CD4-positive, alpha-beta T cell (primary cell): ENCODE results near the gene TSC22D3. TPM values are rescaled to one million over a fixed set of nuclear protein-coding genes. Genes with fewer than 3 reads are reported as not detected.

Experiments used
- ATAC-seq: fragments of 200-7000 bp; cut with Tn5 transposase; one replicate; pipeline ENCODE4 v1.10.0; 2022; ENCODE audit warnings: mild to moderate bottlenecking; ENCODE audit not compliant: poor library complexity
- CTCF ChIA-PET: fragments of 350-600 bp; sonication (Branson Sonifier 250); formaldehyde crosslinking; loops from one replicate; lab custom pipeline; 2021; ENCODE audit warnings: antibody characterized with exemption, inconsistent platforms; lab: Charles Lee
- POLR2A ChIA-PET: fragments of 350-600 bp; sonication (Branson Sonifier 250); formaldehyde crosslinking; loops from one replicate; lab custom pipeline; 2021; ENCODE audit warnings: antibody characterized with exemption, inconsistent platforms; lab: Charles Lee
- DNase-seq, 14 experiments: peaks; one replicate each; pipeline ENCODE4 v3.0.0-alpha.2; 2013 to 2020; ENCODE audit warnings: mixed read lengths in 2 of 14
- H3K27ac ChIP-seq, 2 donors: one replicate each; pipeline versions ENCODE4 v1.5.1 to v1.7.0; 2013; ENCODE audit warnings: low read length in 2 of 2, low read depth in 1 of 2, mild to moderate bottlenecking in 1 of 2
- H3K27me3 ChIP-seq, 2 experiments: 1 replicate in 1 of 2; 2 replicates in 1 of 2; pipeline versions ENCODE4 v1.6.1 to v1.7.0; 2013; ENCODE audit warnings: low read length in 2 of 2, control low read depth in 1 of 2, mild to moderate bottlenecking in 1 of 2, moderate library complexity in 1 of 2; ENCODE audit not compliant: insufficient read depth in 2 of 2, control insufficient read depth in 1 of 2
- H3K36me3 ChIP-seq: one replicate; pipeline ENCODE4 v1.6.1; 2013; ENCODE audit warnings: low read length, control low read depth; ENCODE audit not compliant: insufficient read depth
- H3K4me1 ChIP-seq: one replicate; pipeline ENCODE4 v1.6.1; 2013; ENCODE audit warnings: low read length, control low read depth; ENCODE audit not compliant: insufficient read depth
- H3K4me3 ChIP-seq: one replicate; pipeline ENCODE4 v1.5.1; 2013; ENCODE audit warnings: mild to moderate bottlenecking, low read length, moderate library complexity
- H3K9me3 ChIP-seq, 2 experiments: 1 replicate in 1 of 2; 2 replicates in 1 of 2; pipeline versions ENCODE4 v1.6.1 to v1.7.0; 2013; ENCODE audit warnings: low read length in 2 of 2, mild to moderate bottlenecking in 2 of 2, control low read depth in 1 of 2, moderate library complexity in 1 of 2; ENCODE audit not compliant: control insufficient read depth in 1 of 2, insufficient read depth in 1 of 2
- H3K27ac Mint-ChIP-seq: one replicate; pipeline ENCODE4 v1.8.0; 2020; ENCODE audit warnings: mixed read lengths
- H3K27me3 Mint-ChIP-seq: one replicate; pipeline ENCODE4 v1.8.0; 2021; ENCODE audit warnings: mixed read lengths
- H3K36me3 Mint-ChIP-seq: one replicate; pipeline ENCODE4 v1.8.0; 2021; ENCODE audit warnings: low read depth, mixed read lengths
- H3K4me1 Mint-ChIP-seq: one replicate; pipeline ENCODE4 v1.8.0; 2021; ENCODE audit warnings: low read depth, mixed read lengths
- H3K4me3 Mint-ChIP-seq: one replicate; pipeline ENCODE4 v1.8.0; 2020; ENCODE audit warnings: mild to moderate bottlenecking, mixed read lengths
- H3K9me3 Mint-ChIP-seq: one replicate; pipeline ENCODE4 v1.8.0; 2020; ENCODE audit warnings: mixed read lengths
- intact Hi-C, 2 experiments: fragments of 100-400 bp; cut with DNase I in 1 of 2; cut with micrococcal nuclease in 1 of 2; formaldehyde crosslinking; loops; one replicate each; pipeline versions ENCODE4 v1.15.1 to v1.9.0; 2023 to 2025; cut with DNase I, micrococcal nuclease
- total RNA-seq, 174 experiments: library from RNA in 2 of 174; stranded (reverse) in 2 of 174; gene quantifications; one replicate each; pipeline ENCODE4 v1.2.3 and lab custom pipeline; 2021 to 2026
- TF ChIP-seq, protein P1 (sequence below): fragments of 200-600 bp; IDR thresholded peaks from one replicate; pipeline ENCODE4 v1.8.0; 2022; ENCODE audit warnings: antibody characterized with exemption, mild to moderate bottlenecking

TSC22D3 gene
- total RNA-seq, 2 experiments from 2014 or later, result 3,132 to 3,144 TPM

DNA sequence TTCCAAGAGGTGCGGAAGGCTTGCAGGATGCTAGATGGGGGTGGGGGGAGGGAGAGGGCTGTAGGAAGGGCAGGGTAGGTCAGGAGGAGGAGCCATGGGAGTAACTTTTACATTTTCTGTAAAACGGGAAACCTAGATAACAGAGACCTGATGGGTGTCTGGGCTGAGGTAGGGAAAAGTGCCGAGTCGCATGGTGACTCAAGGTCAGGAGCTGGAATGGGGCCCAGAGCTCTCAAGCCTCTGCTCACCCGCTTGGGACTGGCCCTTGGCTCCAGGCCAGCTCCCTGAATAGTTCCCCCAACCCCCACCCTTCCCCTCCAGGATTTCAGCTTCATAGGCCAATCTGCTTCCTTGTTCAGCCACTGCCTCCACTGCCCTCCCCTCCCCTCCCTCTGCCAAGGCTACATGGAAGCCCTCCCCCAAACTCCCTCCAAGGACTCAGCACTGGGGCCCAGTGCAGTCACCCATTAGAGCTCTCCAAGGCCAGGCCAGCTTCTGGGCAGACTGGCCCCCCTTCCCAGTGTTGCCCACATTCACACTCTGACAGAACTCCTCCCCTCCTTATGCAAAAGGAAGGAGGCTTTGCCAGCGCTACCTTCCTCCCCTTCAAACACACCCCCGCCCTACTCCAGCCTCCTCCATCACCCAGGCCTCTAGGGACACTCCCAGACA, 43.6 kb downstream of the TSC22D3 start:
- Histone ChIP-seq H3K9me3 (no peaks in the 10 kb centered on the region), H3K27me3 (no peaks in the 10 kb centered on the region), H3K4me1 (peaks cover 4% of the 10 kb centered on the region), H3K27ac (no peak overlapping the region), H3K36me3 (no peaks in the 10 kb centered on the region), H3K4me3 (no peak overlapping the region)
- no peaks in the 10 kb centered on the region for H3K4me1 Mint-ChIP-seq
- no peak overlapping the region for H3K27ac Mint-ChIP-seq
- TF ChIP-seq, protein P1, sequence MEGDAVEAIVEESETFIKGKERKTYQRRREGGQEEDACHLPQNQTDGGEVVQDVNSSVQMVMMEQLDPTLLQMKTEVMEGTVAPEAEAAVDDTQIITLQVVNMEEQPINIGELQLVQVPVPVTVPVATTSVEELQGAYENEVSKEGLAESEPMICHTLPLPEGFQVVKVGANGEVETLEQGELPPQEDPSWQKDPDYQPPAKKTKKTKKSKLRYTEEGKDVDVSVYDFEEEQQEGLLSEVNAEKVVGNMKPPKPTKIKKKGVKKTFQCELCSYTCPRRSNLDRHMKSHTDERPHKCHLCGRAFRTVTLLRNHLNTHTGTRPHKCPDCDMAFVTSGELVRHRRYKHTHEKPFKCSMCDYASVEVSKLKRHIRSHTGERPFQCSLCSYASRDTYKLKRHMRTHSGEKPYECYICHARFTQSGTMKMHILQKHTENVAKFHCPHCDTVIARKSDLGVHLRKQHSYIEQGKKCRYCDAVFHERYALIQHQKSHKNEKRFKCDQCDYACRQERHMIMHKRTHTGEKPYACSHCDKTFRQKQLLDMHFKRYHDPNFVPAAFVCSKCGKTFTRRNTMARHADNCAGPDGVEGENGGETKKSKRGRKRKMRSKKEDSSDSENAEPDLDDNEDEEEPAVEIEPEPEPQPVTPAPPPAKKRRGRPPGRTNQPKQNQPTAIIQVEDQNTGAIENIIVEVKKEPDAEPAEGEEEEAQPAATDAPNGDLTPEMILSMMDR, result no peak
- no peaks in the 10 kb centered on the region for H3K27me3 Mint-ChIP-seq
- DNase-seq (peak in 2 of 14 experiments; percentile 20 to 37), ATAC-seq (no peak)
- no peaks in the 10 kb centered on the region for H3K9me3 Mint-ChIP-seq
- H3K36me3 Mint-ChIP-seq, result no peaks in the 10 kb centered on the region
- ChIA-PET POLR2A (no interaction called here), CTCF (no interaction called here)
- intact Hi-C loops, result no loop called here
- H3K4me3 Mint-ChIP-seq, result no peak overlapping the region

- Mint-ChIP-seq H3K27ac (no peak overlapping the region), H3K36me3 (no peaks in the 10 kb centered on the region), H3K4me1 (no peaks in the 10 kb centered on the region), H3K4me3 (no peak overlapping the region), H3K9me3 (no peaks in the 10 kb centered on the region), H3K27me3 (no peaks in the 10 kb centered on the region)
- no peak for DNase-seq
- TF ChIP-seq, protein P1, result no peak
- Histone ChIP-seq H3K36me3 (no peaks in the 10 kb centered on the region), H3K27me3 (no peaks in the 10 kb centered on the region), H3K4me3 (no peak overlapping the region), H3K9me3 (no peaks in the 10 kb centered on the region), H3K4me1 (no peaks in the 10 kb centered on the region), H3K27ac (no peak overlapping the region)
- no peak for ATAC-seq
- POLR2A ChIA-PET, result no interaction called here
- intact Hi-C loops, result no loop called here
- CTCF ChIA-PET, result no interaction called here
Observed at GRCh38 chrX:107730991-107731766, 44.4 kb downstream of the TSC22D3 start.

GRCh38 chrX:107730298-107730655, 45.3 kb downstream of the TSC22D3 start:
- intact Hi-C loops, result no loop called here
- Histone ChIP-seq H3K4me3 (no peak overlapping the region), H3K9me3 (no peaks in the 10 kb centered on the region), H3K27ac (no peak overlapping the region), H3K4me1 (no peaks in the 10 kb centered on the region), H3K27me3 (no peaks in the 10 kb centered on the region), H3K36me3 (no peaks in the 10 kb centered on the region)
- POLR2A ChIA-PET, result interaction anchor here (1.0 kb wide), 1 partner anchor 12 kb away, joined by 3 read pairs; no protein-coding TSS in a partner anchor
- H3K27ac Mint-ChIP-seq, result no peak overlapping the region
- H3K4me3 Mint-ChIP-seq, result no peak overlapping the region
- ATAC-seq (no peak), DNase-seq (no peak)
- CTCF ChIA-PET, result no interaction called here
- TF ChIP-seq, protein P1, result no peak
- no peaks in the 10 kb centered on the region for H3K4me1 Mint-ChIP-seq
- no peaks in the 10 kb centered on the region for H3K36me3 Mint-ChIP-seq
- H3K27me3 Mint-ChIP-seq, result no peaks in the 10 kb centered on the region
- no peaks in the 10 kb centered on the region for H3K9me3 Mint-ChIP-seq
